ENCODE results near the gene P2RX3. TPM values are rescaled to one million over a fixed set of nuclear protein-coding genes. Genes with fewer than 3 reads are reported as not detected.

Gene P2RX3
- total RNA-seq, 1 experiment from 2014 or later: not detected

GRCh38 chr11:57376095-57377090 lies 38.2 kb downstream of the P2RX3 start:
- in situ Hi-C loops (cut with HindIII; ENCODE audit: low pct_unique_long_range_greater_than_20kb, low sequenced_read_pairs): no loop called here
- DNase-seq (ENCODE audit: low read depth, low spot score): no peak

- DNase-seq (ENCODE audit: low read depth, low spot score): no peak
- in situ Hi-C loops (cut with HindIII; ENCODE audit: low pct_unique_long_range_greater_than_20kb, low sequenced_read_pairs): no loop called here
These were observed 39.0 kb downstream of the P2RX3 start for GRCh38 chr11:57377107-57377506.

- DNase-seq (ENCODE audit: low read depth, low spot score): no peak
- in situ Hi-C loops (cut with HindIII; ENCODE audit: low pct_unique_long_range_greater_than_20kb, low sequenced_read_pairs): no loop called here
These were observed 40.0 kb downstream of the P2RX3 start for GRCh38 chr11:57378186-57378585.

GRCh38 chr11:57379732-57380131 lies 41.6 kb downstream of the P2RX3 start:
- DNase-seq (ENCODE audit: low read depth, low spot score): no peak

GRCh38 chr11:57380975-57381374 lies 42.8 kb downstream of the P2RX3 start, which contains the start of gene PRG3:
Gene PRG3 (minus strand): TSS chr11:57381150. CDS start chr11:57380708, 442 bp downstream.
- no peak for DNase-seq (ENCODE audit: low read depth, low spot score)
- in situ Hi-C loops (cut with HindIII; ENCODE audit: low pct_unique_long_range_greater_than_20kb, low sequenced_read_pairs): no loop called here

More at GRCh38 chr11:57379732-57380131, 41.6 kb downstream of the P2RX3 start:
- in situ Hi-C loops (cut with HindIII; ENCODE audit: low pct_unique_long_range_greater_than_20kb, low sequenced_read_pairs): no loop called here

GRCh38 chr11:57386178-57386940 lies 48.2 kb downstream of the P2RX3 start:
- in situ Hi-C loops (cut with HindIII; ENCODE audit: low pct_unique_long_range_greater_than_20kb, low sequenced_read_pairs): no loop called here
- no peak for DNase-seq (ENCODE audit: low read depth, low spot score)

GRCh38 chr11:57387289-57388030 lies 49.3 kb downstream of the P2RX3 start:
- in situ Hi-C loops (cut with HindIII; ENCODE audit: low pct_unique_long_range_greater_than_20kb, low sequenced_read_pairs): no loop called here
- DNase-seq (ENCODE audit: low read depth, low spot score): peak; percentile 4

GRCh38 chr11:57390535-57390934 lies 52.4 kb downstream of the P2RX3 start, which contains the start of gene PRG2:
Gene PRG2 (minus strand): TSS chr11:57390650. CDS start chr11:57389944, 706 bp downstream.
- DNase-seq (ENCODE audit: low read depth, low spot score): no peak
- in situ Hi-C loops (cut with HindIII; ENCODE audit: low pct_unique_long_range_greater_than_20kb, low sequenced_read_pairs): no loop called here

- DNase-seq (ENCODE audit: low read depth, low spot score): no peak
- in situ Hi-C loops (cut with HindIII; ENCODE audit: low pct_unique_long_range_greater_than_20kb, low sequenced_read_pairs): no loop called here
These were observed 53.0 kb downstream of the P2RX3 start for GRCh38 chr11:57391111-57391510.

DNA sequence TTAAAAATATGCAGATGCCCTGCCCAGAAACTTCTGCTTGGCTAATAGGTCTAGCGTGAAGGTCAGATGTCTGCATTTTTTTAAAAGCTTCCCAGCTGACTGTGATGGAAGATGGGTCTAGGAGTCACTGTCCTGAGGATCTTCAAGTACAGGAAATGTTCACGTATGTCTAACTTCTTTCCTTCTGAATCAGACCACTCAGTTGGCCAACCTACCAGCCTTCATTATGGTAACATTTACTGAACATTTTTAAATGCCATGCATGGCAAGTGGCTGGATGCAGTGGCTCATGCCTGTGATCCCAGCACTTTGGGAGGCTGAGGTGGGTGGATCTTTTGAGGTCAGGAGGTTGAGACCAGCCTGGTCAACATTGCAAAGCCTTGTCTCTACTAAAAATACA lies 53.4 kb downstream of the P2RX3 start:
- no peak for DNase-seq (ENCODE audit: low read depth, low spot score)
- in situ Hi-C loops (cut with HindIII; ENCODE audit: low pct_unique_long_range_greater_than_20kb, low sequenced_read_pairs): no loop called here

GRCh38 chr11:57392066-57392762 lies 54.1 kb downstream of the P2RX3 start:
- no peak for DNase-seq (ENCODE audit: low read depth, low spot score)
- in situ Hi-C loops (cut with HindIII; ENCODE audit: low pct_unique_long_range_greater_than_20kb, low sequenced_read_pairs): no loop called here

GRCh38 chr11:57392763-57393105 lies 54.6 kb downstream of the P2RX3 start:
- no peak for DNase-seq (ENCODE audit: low read depth, low spot score)
- in situ Hi-C loops (cut with HindIII; ENCODE audit: low pct_unique_long_range_greater_than_20kb, low sequenced_read_pairs): no loop called here

DNA sequence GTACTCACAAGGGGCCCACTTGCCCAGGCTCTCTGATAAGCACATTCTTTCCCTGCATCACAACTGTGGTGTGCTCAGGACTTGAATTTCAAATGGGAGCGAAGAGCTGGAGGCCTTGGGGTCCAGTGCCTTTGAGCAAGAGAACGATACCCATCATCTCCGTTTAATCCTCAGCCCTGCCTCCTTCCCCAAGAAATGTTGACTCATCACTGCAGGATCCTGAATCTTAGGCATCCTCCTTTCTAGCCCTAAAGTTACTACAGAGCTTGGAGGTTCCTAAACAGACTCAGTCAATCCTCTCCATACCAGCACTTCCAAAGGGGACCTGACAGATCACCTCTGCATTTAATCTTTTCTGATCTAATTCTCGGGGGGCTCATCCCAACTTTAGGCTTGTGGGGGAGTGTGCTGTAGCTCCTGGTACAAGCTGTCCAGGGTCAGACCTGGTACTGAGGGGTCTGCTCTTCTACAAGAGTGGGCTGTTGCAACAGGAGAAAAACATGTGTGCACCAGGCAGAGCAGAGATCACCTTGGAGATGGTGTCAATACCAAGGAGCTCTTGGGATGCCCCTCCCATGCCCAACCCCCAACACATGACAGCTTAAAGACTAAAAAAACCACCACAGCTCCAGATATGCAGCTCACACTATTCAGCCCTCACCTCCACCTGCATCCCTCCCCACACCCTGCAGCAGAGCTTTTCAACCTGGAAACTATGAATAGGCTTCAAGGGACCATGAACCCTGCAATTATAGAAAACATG lies 56.2 kb downstream of the P2RX3 start:
- DNase-seq (ENCODE audit: low read depth, low spot score): no peak
- in situ Hi-C loops (cut with HindIII; ENCODE audit: low pct_unique_long_range_greater_than_20kb, low sequenced_read_pairs): no loop called here

DNA sequence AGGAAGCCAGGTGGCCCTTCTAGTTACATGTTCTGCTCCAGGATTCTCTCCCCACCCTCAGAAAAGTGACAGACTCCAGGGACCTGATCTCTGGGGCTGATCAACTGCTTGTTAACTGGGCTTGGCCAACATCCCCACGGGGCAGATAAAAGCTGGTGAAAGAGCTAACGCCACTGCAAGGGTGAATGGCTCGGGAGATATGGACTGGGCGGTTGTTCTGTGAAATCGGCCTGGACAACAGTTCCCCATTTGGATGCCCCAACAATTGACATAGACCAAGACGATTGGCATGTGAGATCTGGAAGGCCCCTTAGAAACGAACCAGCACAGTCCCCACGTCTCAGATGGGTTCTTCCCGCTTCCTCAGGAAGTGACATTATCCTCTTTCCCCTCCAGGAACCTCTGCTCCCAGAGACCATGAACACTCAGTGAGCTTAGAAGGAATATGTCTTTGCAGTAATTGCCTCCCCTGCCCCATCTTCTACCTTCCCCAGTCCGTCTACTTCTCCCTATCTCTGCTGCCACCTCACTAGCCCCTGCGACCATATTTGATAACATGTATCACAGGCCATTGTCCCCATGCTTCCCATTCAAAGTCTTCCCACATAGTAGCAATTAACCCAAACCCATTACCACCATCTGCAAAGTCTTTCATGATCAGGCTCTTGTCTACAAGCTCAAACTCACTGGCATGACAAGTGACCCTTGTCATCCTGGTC lies 57.9 kb downstream of the P2RX3 start:
- in situ Hi-C loops (cut with HindIII; ENCODE audit: low pct_unique_long_range_greater_than_20kb, low sequenced_read_pairs): no loop called here
- DNase-seq (ENCODE audit: low read depth, low spot score): no peak

DNA sequence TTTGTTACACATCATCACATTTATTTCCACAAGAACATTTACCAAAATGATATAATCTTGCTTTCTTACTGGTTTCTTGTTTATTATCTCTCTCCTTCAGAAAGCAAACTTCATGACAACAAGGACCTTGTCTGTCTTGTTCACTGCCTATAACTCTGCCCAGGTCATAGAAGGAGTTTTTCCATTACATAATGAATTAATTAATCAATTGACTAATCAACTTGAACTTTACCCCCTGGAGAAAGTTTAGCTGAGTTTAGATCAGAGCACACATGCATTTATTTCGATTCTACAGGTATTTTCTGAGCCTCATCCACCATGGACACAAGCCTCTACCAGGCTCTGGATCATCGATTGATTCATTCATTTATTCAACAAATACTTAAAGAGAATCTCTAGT lies 58.6 kb downstream of the P2RX3 start:
- in situ Hi-C loops (cut with HindIII; ENCODE audit: low pct_unique_long_range_greater_than_20kb, low sequenced_read_pairs): no loop called here

GRCh38 chr11:57397394-57397990 lies 59.3 kb downstream of the P2RX3 start:
- no peak for DNase-seq (ENCODE audit: low read depth, low spot score)
- in situ Hi-C loops (cut with HindIII; ENCODE audit: low pct_unique_long_range_greater_than_20kb, low sequenced_read_pairs): no loop called here

More for the DNA sequence above, 58.6 kb downstream of the P2RX3 start:
- no peak for DNase-seq (ENCODE audit: low read depth, low spot score)

All from SK-MEL-5 (cell line).